ENCODE data around the gene TH.

TH gene

DNA sequence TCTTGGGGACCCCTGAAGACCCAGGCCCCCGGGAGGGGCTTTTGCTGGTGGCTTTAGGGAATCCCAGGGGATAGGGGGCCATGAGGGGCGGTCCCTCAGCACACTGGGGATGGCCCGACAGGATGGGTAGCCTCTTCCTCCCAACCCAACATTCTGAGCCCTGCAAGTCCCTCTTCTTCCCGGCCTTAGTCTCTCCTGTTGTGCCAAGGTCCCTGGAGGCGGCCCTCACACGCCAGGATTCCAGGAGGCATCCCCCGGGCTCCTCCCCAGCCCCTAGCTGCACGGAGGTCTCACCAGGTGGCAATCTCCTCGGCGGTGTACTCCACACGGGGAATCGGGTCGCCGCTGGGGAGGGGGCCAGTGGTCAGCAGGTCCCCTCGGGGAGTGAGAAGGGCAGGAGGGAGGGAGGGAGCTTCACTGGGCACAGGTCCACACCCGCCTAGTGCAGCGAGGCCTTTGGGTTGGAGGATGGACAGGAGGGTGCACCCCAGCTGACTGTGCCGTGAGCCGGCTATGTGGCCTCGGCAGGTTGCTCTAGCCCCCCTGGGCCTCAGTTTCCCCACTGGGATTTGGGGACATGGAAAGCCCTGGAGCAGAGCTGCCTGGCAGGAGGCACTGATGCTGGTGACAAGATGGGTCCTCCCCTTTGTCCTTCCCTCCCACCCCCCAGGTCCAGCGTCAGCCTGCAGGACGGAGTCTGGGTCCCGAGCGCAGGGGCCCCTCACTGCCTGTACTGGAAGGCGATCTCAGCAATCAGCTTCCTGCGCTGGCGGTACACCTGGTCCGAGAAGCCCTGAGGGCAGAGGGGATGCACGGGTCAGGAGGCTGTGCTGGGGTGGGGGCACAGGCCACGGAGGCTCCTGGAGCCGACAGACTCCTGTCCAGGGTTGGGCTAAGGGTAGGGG lies 4.2 kb downstream of the TH start:
- in situ Hi-C loops (cut with MboI; ENCODE audit: low sequenced_read_pairs), result no loop called here

DNA sequence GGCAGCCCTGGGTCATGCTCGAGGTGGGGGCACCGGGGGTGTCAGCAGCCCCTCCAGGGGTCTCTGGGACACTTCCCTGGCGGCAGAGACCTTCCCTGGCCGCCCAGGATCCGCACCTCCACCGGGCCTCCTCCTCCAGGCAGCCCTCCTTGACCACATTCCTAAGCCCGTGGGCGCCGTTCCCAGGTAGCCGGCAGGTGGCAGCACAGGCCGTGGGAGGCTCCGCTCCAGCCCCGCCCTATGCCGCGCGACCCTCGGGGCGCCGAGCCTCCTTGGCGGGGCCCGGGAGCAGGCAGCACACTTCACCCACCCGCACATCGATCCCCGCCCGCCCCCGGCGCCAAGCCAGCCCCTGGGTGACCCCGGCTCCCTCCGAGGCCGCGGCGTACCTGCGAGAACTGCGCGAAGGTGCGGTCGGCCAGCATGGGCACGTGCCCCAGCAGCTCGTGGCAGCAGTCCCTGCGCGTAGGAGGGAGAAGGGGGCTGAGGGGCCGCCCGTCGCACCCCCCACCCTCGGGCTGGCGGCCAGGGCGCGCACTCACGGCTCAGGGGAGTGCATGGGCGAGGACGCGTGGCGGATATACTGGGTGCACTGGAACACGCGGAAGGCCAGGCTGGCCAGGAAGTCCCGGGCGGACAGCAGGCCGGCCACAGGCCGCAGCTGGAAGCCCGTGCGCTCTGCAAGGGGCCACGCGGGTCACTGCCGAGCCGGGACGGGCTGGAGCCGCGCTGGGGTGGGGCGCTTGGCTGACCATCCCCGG lies 5.3 kb downstream of the TH start:
- in situ Hi-C loops (cut with MboI; ENCODE audit: low sequenced_read_pairs), result no loop called here

DNA sequence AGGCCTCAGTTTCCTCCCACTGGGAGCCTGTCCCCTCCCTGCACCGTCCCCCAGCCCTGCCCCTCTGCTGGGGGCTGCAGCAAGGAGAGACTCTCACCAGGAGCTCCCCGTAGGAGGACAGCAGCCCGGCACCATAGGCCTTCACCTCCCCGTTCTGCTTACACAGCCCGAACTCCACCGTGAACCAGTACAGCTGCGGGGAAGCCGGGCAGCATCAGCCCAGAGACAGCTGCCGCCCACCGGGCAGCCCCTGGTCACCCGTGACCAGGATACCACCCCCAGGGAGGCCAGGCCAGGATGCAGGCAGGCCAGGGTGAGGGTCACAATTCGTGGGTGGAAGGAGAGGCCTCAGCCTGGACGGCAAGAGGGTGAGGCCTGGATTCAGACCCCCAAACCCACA lies 6.0 kb downstream of the TH start:
- in situ Hi-C loops (cut with MboI; ENCODE audit: low sequenced_read_pairs), result no loop called here

GRCh38 chr11:2164861-2165555 lies 6.6 kb downstream of the TH start:
- in situ Hi-C loops (cut with MboI; ENCODE audit: low sequenced_read_pairs), result no loop called here

GRCh38 chr11:2164081-2164480 lies 7.5 kb downstream of the TH start:
- in situ Hi-C loops (cut with MboI; ENCODE audit: low sequenced_read_pairs), result no loop called here

- in situ Hi-C loops (cut with MboI; ENCODE audit: low sequenced_read_pairs), result no loop called here
Observed at GRCh38 chr11:2163428-2163978, 8.1 kb downstream of the TH start.

DNA sequence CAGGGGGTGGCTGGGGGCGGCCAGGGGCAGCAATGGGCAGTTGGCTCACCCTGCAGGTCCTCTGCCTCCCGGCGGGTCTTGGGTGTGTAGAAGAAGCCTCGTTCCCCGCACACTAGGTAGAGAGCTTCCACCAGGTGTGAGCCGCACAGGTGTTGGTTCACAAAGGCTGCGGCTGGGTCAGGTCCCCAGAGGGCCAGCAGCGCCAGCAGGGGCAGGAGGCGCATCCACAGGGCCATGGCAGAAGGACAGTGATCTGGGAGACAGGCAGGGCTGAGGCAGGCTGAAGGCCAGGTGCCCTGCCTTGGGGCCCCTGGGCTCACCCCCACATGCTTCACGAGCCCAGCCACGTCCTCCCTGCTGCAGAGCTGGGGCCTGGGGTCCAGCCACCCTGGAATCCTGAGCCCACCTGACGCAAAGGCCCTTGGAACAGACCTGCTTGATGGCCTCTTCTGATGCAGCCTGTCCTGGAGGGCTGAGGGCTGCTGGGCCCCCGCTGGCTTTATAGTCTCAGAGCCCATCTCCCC lies 10.8 kb downstream of the TH start, which contains the start of gene INS:
TSS of gene INS (minus strand) at position 474 of the 524 bp plus-strand sequence. CDS start at position 236, 238 bp downstream.
- in situ Hi-C loops (cut with MboI; ENCODE audit: low sequenced_read_pairs), result no loop called here

DNA sequence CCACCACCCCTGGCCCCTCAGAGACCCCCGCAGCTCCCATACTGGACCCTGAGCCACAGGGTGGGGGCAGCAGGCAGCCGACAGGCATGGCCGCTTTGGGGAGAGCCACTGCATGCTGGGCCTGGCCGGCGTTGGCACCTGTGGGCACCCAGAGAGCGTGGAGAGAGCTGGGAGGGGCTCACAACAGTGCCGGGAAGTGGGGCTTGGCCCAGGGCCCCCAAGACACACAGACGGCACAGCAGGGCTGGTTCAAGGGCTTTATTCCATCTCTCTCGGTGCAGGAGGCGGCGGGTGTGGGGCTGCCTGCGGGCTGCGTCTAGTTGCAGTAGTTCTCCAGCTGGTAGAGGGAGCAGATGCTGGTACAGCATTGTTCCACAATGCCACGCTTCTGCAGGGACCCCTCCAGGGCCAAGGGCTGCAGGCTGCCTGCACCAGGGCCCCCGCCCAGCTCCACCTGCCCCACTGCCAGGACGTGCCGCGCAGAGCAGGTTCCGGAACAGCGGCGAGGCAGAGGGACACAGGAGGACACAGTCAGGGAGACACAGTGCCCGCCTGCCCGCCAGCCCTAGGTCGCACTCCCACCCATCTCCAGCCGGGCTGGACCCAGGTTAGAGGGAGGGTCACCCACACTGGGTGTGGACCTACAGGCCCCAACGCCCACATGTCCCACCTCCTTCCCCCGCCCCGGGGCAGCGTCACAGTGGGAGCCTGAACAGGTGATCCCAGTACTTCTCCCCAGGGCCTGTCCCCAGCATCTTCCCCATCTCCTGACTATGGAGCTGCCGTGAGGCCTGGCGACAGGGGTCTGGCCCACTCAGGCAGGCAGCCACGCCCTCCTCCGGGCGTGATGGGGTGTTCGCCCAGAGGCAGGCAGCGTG lies 11.8 kb downstream of the TH start:
- in situ Hi-C loops (cut with MboI; ENCODE audit: low sequenced_read_pairs), result no loop called here

GRCh38 chr11:2158966-2159365 lies 12.6 kb downstream of the TH start:
- in situ Hi-C loops (cut with MboI; ENCODE audit: low sequenced_read_pairs), result no loop called here

DNA sequence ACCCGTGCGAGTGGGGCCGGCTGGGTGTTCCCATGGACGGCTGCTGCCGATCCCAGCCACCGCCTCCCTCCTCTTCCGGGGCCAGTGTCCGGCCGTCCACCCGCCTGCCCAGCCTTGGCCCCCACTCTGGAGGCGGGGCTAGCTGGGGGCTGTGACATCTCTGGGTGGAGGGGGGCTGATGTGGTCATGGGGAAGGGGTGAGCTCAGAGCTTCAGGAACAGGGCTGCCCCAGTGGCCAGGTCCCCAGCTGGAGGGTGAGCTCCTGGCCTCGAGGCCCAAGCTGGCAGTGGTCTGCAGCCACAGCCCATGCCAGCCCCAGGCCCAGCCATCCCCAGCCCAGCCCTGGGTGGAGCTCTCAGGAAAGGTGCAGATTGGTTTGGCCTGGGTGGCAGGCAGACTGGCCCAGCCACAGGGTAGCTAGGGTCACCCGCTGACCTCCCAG lies 13.3 kb downstream of the TH start:
- in situ Hi-C loops (cut with MboI; ENCODE audit: low sequenced_read_pairs), result no loop called here

- in situ Hi-C loops (cut with MboI; ENCODE audit: low sequenced_read_pairs), result no loop called here
Observed at GRCh38 chr11:2157294-2158040, 14.1 kb downstream of the TH start.

- in situ Hi-C loops (cut with MboI; ENCODE audit: low sequenced_read_pairs), result no loop called here
Observed at GRCh38 chr11:2156416-2157182, 15.0 kb downstream of the TH start.

- in situ Hi-C loops (cut with MboI; ENCODE audit: low sequenced_read_pairs), result no loop called here
Observed at GRCh38 chr11:2155511-2155910, 16.1 kb downstream of the TH start.

GRCh38 chr11:2154889-2155288 lies 16.7 kb downstream of the TH start:
- in situ Hi-C loops (cut with MboI; ENCODE audit: low sequenced_read_pairs), result no loop called here

DNA sequence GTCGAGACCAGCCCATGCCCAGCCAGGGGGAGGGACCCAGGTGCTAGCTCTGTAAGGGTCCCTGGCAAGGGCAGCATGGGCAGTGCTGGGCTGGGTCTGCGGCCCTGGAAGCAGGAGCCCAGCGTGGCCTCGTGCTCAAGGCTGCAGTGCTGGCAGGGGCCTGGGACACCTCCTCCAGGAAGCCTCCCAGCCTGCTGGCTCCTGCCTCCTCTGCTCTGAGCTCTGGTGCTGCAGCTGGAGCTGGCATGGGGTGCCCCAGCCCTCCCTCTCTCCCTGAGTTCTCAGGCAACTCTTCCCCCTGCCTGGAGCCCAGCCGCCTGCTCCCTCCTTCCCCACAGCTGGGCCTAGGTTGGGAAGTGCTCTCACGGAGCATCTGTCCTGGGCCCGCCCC lies 17.4 kb downstream of the TH start:
- in situ Hi-C loops (cut with MboI; ENCODE audit: low sequenced_read_pairs), result no loop called here

- in situ Hi-C loops (cut with MboI; ENCODE audit: low sequenced_read_pairs), result no loop called here
Observed at GRCh38 chr11:2153581-2154194, 17.9 kb downstream of the TH start.

- in situ Hi-C loops (cut with MboI; ENCODE audit: low sequenced_read_pairs), result no loop called here
Observed at GRCh38 chr11:2151500-2152257, 19.9 kb downstream of the TH start.

Measured in HL-60/S4 treated with retinoic acid at 250 ng/mL for 4 days and 3 days (cell line).